ENCODE results near the gene FAM180B. TPM values are rescaled to one million over a fixed set of nuclear protein-coding genes. Genes with fewer than 3 reads are reported as not detected.

The FAM180B gene
- total and polyA plus RNA-seq, 2 of the 13 experiments (the other 11 are each of a cell fraction or from before 2014, with no cell fraction given): 0.40 to 1.0 TPM

DNA sequence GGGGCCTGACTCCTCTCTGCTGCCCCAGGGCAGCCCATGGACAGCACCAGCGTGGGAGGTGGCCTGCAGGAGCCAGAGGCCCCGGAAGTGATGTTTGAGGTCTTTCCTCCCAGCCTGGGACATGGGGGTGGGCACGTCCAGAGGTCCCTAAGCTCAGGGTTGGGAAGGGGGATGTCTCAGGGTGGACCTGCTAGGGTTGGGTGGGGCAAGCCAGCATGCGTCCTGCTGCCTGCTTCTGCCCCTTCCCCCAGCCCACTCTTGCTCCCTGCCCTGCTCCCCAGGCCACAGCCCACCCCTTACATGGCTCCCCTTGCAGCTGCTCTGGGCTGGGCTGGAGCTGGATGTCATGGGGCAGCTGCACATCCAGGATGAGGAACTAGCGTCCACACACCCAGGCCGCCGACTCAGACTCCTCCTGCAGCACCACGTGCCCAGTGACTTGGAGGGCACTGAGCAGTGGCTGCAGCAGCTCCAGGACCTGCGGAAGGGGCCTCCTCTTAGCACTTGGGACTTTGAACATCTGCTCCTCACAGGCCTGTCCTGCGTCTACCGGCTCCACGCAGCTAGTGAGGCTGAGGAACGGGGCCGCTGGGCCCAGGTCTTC lies 1.3 kb downstream of the FAM180B start (continued):
- peak; percentile 71; the same call in 1 of the 2 replicates for TF ChIP-seq YEATS4 (CRISPR knock-in tag; IDR thresholded peaks at IDR 0.05; ENCODE audit: borderline replicate concordance)
- TF ChIP-seq ZNF883 (CRISPR knock-in tag; IDR thresholded peaks at IDR 0.05; ENCODE audit: not compliant biosample characterization): peak; percentile 40
- TF ChIP-seq, protein P1, sequence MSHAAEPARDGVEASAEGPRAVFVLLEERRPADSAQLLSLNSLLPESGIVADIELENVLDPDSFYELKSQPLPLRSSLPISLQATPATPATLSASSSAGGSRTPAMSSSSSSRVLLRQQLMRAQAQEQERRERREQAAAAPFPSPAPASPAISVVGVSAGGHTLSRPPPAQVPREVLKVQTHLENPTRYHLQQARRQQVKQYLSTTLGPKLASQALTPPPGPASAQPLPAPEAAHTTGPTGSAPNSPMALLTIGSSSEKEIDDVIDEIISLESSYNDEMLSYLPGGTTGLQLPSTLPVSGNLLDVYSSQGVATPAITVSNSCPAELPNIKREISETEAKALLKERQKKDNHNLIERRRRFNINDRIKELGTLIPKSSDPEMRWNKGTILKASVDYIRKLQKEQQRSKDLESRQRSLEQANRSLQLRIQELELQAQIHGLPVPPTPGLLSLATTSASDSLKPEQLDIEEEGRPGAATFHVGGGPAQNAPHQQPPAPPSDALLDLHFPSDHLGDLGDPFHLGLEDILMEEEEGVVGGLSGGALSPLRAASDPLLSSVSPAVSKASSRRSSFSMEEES (CRISPR knock-in tag; IDR thresholded peaks at IDR 0.05): no peak
- TF ChIP-seq MATR3 (CRISPR knock-in tag; IDR thresholded peaks at IDR 0.05): no peak
- TF ChIP-seq GATAD2A (CRISPR knock-in tag; IDR thresholded peaks at IDR 0.05): no peak
- TF ChIP-seq ZNF7 (CRISPR knock-in tag; IDR thresholded peaks at IDR 0.05): no peak
- TF ChIP-seq, protein P2, sequence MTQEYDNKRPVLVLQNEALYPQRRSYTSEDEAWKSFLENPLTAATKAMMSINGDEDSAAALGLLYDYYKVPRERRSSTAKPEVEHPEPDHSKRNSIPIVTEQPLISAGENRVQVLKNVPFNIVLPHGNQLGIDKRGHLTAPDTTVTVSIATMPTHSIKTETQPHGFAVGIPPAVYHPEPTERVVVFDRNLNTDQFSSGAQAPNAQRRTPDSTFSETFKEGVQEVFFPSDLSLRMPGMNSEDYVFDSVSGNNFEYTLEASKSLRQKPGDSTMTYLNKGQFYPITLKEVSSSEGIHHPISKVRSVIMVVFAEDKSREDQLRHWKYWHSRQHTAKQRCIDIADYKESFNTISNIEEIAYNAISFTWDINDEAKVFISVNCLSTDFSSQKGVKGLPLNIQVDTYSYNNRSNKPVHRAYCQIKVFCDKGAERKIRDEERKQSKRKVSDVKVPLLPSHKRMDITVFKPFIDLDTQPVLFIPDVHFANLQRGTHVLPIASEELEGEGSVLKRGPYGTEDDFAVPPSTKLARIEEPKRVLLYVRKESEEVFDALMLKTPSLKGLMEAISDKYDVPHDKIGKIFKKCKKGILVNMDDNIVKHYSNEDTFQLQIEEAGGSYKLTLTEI (CRISPR knock-in tag; conservative IDR thresholded peaks at IDR 0.05): no peak
- 0 out of 2 replicates have a peak, but pooled peaks have one; percentile 28 for TF ChIP-seq ZNF563 (CRISPR knock-in tag; IDR thresholded peaks at IDR 0.05)
- TF ChIP-seq, protein P3, sequence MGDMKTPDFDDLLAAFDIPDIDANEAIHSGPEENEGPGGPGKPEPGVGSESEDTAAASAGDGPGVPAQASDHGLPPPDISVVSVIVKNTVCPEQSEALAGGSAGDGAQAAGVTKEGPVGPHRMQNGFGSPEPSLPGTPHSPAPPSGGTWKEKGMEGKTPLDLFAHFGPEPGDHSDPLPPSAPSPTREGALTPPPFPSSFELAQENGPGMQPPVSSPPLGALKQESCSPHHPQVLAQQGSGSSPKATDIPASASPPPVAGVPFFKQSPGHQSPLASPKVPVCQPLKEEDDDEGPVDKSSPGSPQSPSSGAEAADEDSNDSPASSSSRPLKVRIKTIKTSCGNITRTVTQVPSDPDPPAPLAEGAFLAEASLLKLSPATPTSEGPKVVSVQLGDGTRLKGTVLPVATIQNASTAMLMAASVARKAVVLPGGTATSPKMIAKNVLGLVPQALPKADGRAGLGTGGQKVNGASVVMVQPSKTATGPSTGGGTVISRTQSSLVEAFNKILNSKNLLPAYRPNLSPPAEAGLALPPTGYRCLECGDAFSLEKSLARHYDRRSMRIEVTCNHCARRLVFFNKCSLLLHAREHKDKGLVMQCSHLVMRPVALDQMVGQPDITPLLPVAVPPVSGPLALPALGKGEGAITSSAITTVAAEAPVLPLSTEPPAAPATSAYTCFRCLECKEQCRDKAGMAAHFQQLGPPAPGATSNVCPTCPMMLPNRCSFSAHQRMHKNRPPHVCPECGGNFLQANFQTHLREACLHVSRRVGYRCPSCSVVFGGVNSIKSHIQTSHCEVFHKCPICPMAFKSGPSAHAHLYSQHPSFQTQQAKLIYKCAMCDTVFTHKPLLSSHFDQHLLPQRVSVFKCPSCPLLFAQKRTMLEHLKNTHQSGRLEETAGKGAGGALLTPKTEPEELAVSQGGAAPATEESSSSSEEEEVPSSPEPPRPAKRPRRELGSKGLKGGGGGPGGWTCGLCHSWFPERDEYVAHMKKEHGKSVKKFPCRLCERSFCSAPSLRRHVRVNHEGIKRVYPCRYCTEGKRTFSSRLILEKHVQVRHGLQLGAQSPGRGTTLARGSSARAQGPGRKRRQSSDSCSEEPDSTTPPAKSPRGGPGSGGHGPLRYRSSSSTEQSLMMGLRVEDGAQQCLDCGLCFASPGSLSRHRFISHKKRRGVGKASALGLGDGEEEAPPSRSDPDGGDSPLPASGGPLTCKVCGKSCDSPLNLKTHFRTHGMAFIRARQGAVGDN (CRISPR knock-in tag; IDR thresholded peaks at IDR 0.05): peak; percentile 93
- TF ChIP-seq, protein P4, sequence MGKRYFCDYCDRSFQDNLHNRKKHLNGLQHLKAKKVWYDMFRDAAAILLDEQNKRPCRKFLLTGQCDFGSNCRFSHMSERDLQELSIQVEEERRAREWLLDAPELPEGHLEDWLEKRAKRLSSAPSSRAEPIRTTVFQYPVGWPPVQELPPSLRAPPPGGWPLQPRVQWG (CRISPR knock-in tag; IDR thresholded peaks at IDR 0.05; ENCODE audit: borderline replicate concordance, low read depth): no peak
- TF ChIP-seq ZBTB3 (CRISPR knock-in tag; IDR thresholded peaks at IDR 0.05; ENCODE audit: borderline replicate concordance, low read depth): no peak
- TF ChIP-seq NR2F1 (CRISPR knock-in tag; IDR thresholded peaks at IDR 0.05): no peak
- TF ChIP-seq KLF9 (CRISPR knock-in tag; IDR thresholded peaks at IDR 0.05; ENCODE audit: low read depth): no peak
- no peak for TF ChIP-seq TEAD3 (CRISPR knock-in tag; optimal IDR thresholded peaks at IDR 0.05; ENCODE audit: borderline replicate concordance)
- no peak for TF ChIP-seq XRCC5 (optimal IDR thresholded peaks at IDR 0.05; ENCODE audit: low read length)
- TF ChIP-seq ZNF740 (CRISPR knock-in tag; IDR thresholded peaks at IDR 0.05): no peak
- TF ChIP-seq ZNF713 (CRISPR knock-in tag; IDR thresholded peaks at IDR 0.05): 0 out of 2 replicates have a peak, but pooled peaks have one; percentile 40
- no peak for TF ChIP-seq ATF3 (CRISPR knock-in tag; IDR thresholded peaks at IDR 0.05)
- TF ChIP-seq NCOR1 (IDR thresholded peaks at IDR 0.05; ENCODE audit: borderline replicate concordance, low read length): no peak
- TF ChIP-seq, protein P5, sequence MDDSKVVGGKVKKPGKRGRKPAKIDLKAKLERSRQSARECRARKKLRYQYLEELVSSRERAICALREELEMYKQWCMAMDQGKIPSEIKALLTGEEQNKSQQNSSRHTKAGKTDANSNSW (CRISPR knock-in tag; IDR thresholded peaks at IDR 0.05; ENCODE audit: borderline replicate concordance): no peak
- no peak for TF ChIP-seq XBP1 (CRISPR knock-in tag; IDR thresholded peaks at IDR 0.05)
- no peak for TF ChIP-seq ZNF816 (CRISPR knock-in tag; IDR thresholded peaks at IDR 0.05; ENCODE audit: borderline replicate concordance)
